ENCODE data around the gene PANK1. TPM values are rescaled to one million over a fixed set of nuclear protein-coding genes. Genes with fewer than 3 reads are reported as not detected.

The PANK1 gene
- total RNA-seq, 1 donor from 2014 or later, result 21.4 TPM

DNA sequence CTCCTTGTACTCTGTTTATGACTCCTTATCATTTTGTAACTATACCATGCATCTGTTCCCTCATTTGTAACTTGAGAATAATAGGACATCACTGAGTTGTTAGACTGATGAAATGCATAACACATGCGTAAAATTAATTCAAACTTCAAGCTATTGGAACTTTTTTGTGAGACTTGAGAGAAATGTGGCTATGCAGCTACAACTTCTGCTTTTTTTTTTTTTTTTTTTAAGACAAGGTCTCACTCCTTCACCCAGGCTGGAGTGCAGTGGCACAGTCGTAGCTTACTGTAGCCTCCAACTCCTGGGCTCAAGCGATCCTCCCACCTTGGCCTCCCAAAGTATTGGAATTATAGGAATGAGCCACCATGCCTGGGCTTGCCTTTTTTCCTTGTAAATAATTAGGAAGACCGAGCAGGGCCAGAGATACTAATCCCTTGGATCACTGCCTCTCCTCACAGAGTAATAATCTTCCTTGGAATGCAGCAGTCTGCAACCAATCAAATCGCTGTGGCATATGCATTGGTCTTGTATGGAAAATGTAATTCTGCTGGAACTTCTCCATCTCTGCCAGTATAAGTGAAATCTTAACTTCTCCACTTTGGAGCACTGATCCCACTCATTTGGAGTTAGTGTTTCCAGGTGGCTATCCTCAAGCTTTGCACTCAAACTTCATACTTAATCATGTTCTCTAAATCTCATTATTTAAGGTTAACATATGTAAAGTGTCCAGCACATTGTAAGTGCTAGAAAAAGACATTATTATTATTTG is 2.0 kb upstream of the PANK1 start:
- Histone ChIP-seq H3K9me3 (replicated peaks) (no peaks in the 10 kb centered on the region), H3K4me1 (peaks cover 50% of the 10 kb centered on the region), H3K4me3 (no peak overlapping the region), H3K27ac (replicated peaks) (peak overlapping the region; percentile 99), H3K36me3 (no peaks in the 10 kb centered on the region), H3K27me3 (ENCODE audit: low read depth) (no peaks in the 10 kb centered on the region)
- TF ChIP-seq, protein P1, sequence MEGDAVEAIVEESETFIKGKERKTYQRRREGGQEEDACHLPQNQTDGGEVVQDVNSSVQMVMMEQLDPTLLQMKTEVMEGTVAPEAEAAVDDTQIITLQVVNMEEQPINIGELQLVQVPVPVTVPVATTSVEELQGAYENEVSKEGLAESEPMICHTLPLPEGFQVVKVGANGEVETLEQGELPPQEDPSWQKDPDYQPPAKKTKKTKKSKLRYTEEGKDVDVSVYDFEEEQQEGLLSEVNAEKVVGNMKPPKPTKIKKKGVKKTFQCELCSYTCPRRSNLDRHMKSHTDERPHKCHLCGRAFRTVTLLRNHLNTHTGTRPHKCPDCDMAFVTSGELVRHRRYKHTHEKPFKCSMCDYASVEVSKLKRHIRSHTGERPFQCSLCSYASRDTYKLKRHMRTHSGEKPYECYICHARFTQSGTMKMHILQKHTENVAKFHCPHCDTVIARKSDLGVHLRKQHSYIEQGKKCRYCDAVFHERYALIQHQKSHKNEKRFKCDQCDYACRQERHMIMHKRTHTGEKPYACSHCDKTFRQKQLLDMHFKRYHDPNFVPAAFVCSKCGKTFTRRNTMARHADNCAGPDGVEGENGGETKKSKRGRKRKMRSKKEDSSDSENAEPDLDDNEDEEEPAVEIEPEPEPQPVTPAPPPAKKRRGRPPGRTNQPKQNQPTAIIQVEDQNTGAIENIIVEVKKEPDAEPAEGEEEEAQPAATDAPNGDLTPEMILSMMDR (IDR thresholded peaks at IDR 0.05; ENCODE audit: borderline replicate concordance), result no peak
- intact Hi-C loops (cut with micrococcal nuclease), result no loop called here
- DNase-seq, result no peak

DNA sequence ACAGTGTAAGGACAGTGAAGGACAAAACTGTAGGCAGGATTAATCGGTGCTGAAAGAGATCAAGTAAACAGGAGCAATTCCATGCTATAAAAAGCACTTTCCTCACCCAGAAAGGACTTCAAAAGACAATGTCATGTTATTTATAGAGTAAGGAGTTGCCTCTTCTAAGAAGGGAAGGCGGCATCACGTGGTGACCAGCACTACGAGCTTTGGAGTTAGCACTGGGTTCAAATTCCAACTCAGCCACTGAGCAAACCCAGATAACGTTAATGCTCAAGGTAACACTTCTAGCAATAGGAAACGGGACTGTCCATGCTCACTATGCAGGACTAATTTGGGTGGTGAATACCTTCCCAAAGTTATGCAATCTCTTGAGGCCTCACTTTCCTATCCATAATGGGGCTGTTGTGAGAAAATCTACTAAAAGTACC is 715 bp upstream of the PANK1 start:
- no peaks in the 10 kb centered on the region for H3K27me3 ChIP-seq (ENCODE audit: low read depth)
- no peaks in the 10 kb centered on the region for H3K36me3 ChIP-seq
- no peaks in the 10 kb centered on the region for H3K9me3 ChIP-seq (replicated peaks)
- H3K27ac ChIP-seq (replicated peaks), result peak overlapping the region; percentile 99
- TF ChIP-seq, protein P1 (IDR thresholded peaks at IDR 0.05; ENCODE audit: borderline replicate concordance), result no peak
- H3K4me1 ChIP-seq, result peaks cover 62% of the 10 kb centered on the region
- DNase-seq, result no peak
- peak overlapping the region; percentile 97 for H3K4me3 ChIP-seq
- intact Hi-C loops (cut with micrococcal nuclease), result no loop called here

DNA sequence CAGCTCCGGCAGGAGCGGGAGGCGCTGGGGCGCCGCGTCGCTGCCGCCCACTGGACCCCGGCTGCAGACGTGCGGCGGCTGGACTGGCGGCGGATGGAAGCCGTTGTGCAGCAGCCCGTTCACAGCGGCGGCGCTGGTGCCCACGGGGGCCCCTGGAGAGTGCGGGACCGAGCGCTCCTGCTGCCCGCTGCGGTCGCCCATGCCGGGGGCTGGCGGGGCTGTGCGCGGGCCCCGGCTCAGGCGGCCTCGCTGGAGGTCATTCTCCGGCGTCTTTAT is 413 bp downstream of the PANK1 start:
- H3K27me3 ChIP-seq (ENCODE audit: low read depth), result no peaks in the 10 kb centered on the region
- DNase-seq, result no peak
- H3K9me3 ChIP-seq (replicated peaks), result no peaks in the 10 kb centered on the region
- TF ChIP-seq, protein P1 (IDR thresholded peaks at IDR 0.05; ENCODE audit: borderline replicate concordance), result no peak
- intact Hi-C loops (cut with micrococcal nuclease), result no loop called here
- H3K4me1 ChIP-seq, result peaks cover 73% of the 10 kb centered on the region
- no peaks in the 10 kb centered on the region for H3K36me3 ChIP-seq
- H3K27ac ChIP-seq (replicated peaks), result peak overlapping the region; percentile 99
- H3K4me3 ChIP-seq, result peak overlapping the region; percentile 97

DNA sequence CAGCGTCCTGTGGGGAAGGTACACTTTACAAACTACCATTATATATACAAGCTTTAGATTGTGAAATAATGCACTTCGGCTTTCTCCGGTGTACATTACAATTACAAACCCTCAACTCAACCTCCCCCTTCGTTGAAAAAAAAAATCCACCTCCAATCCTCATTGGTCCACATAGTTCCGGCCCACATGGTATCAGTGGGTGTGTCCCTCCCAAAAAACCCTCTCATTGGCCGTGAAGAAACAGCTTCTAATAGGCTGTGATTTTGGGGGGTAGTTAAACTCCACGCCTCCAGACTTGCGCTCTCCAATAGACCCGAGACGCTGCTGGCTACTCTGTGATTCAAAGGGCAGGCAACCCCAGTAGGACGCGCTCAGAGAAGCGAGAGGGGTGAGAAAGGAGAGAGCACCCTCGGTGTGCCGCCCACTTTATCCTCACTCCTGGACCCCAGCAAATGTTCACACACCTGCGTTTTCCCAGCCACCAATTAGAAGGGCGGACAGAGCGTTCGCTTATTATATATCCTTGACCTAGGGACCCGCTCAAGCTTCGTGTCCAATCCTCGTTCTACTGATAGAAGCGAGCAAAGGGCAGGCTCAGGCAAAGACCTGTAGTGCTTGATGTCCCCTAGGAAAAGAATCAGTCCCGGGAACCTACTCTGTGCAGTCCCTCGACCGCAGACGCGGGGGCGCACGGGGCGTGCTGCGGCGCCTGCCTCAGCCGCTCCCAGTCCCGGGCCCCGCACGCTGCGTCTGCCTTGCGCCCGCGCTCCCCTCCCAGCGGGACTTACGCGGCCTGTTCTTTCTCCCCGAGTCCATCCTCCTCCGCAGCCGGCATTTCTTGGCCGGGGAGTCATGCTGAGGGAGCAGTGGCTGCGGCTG is 991 bp downstream of the PANK1 start:
- H3K9me3 ChIP-seq (replicated peaks), result no peaks in the 10 kb centered on the region
- no peaks in the 10 kb centered on the region for H3K36me3 ChIP-seq
- no peaks in the 10 kb centered on the region for H3K27me3 ChIP-seq (ENCODE audit: low read depth)
- H3K4me1 ChIP-seq, result peaks cover 79% of the 10 kb centered on the region
- peak overlapping the region; percentile 97 for H3K4me3 ChIP-seq
- DNase-seq, result peak; percentile 73
- peak overlapping the region; percentile 99 for H3K27ac ChIP-seq (replicated peaks)
- TF ChIP-seq, protein P1 (IDR thresholded peaks at IDR 0.05; ENCODE audit: borderline replicate concordance), result no peak
- intact Hi-C loops (cut with micrococcal nuclease), result no loop called here

DNA sequence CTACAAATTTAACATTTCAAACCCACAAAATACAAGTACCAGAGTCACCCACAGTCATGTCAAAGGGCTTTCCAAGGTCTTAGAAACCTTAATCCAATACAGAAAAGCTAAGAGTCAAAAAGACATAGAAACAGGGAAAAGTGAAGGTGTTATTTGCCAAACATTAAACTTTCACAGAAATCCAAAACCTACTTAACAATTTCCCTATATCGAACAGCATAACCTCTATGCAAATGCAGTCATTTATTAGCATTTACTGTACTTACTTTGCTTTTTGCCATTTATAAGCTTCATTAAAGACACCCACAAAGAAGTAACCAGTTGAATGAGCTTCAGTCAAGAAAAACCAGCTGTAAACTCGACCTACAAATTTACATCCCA is 1.6 kb downstream of the PANK1 start:
- Histone ChIP-seq H3K9me3 (replicated peaks) (no peaks in the 10 kb centered on the region), H3K36me3 (no peaks in the 10 kb centered on the region), H3K27ac (replicated peaks) (peak overlapping the region; percentile 99), H3K4me3 (peak overlapping the region; percentile 97), H3K27me3 (ENCODE audit: low read depth) (no peaks in the 10 kb centered on the region), H3K4me1 (peaks cover 80% of the 10 kb centered on the region)
- DNase-seq, result no peak
- intact Hi-C loops (cut with micrococcal nuclease), result no loop called here
- TF ChIP-seq, protein P1 (IDR thresholded peaks at IDR 0.05; ENCODE audit: borderline replicate concordance), result no peak

Data from left ventricle myocardium inferior (tissue), 1 donor.